K562 (cell line): ENCODE measurements around the gene CDK14. TPM values are rescaled to one million over a fixed set of nuclear protein-coding genes. Genes with fewer than 3 reads are reported as not detected.

Source experiments
- ATAC-seq: fragments of 200-7000 bp; cut with Tn5 transposase; 3 replicates; pipeline ENCODE4 v1.9.1; 2020; ENCODE audit warnings: moderate library complexity
- BruUV-seq: library from RNA; stranded (reverse); fragments of 400-500 nt; replicated peaks from 2 replicates; lab custom pipeline; 2021; lab: Mats Ljungman, UMichigan
- CTCF ChIA-PET: fragments of 300-600 bp; formaldehyde crosslinking; extraction: SDS; loops from one replicate; lab custom pipeline; 2021; ENCODE audit warnings: low intra/inter-chr PET ratio; lab: Yijun Ruan, JAX
- POLR2A ChIA-PET: fragments of 300-600, 350-650 bp; sonication (Branson Sonifier 250); formaldehyde crosslinking; extraction: SDS; loops from one replicate; lab custom pipeline; 2021; ENCODE audit warnings: antibody characterized with exemption, inconsistent platforms; lab: Yijun Ruan, JAX
- DNase-seq, 4 experiments: peaks; one replicate each; pipeline versions ENCODE4 v3.0.0 to v3.0.0-alpha.2; 2011 to 2018; ENCODE audit warnings: low spot score in 3 of 4, mixed read lengths in 3 of 4; ENCODE audit errors: extremely low read depth in 1 of 4
- FAIRE-seq: peaks from 2 replicates; lab custom pipeline; 2011; peaks lifted over from hg19 to GRCh38; lab: Jason Lieb, UNC
- H2AFZ ChIP-seq: 2 replicates; pipeline ENCODE4 v1.6.0; 2011; ENCODE audit warnings: low read depth, low read length, control low read depth, inconsistent platforms
- H3K27ac ChIP-seq: fragments of 200-600 bp; 3 replicates; pipeline ENCODE4 v1.8.0; 2011; ENCODE audit warnings: low read depth, mild to moderate bottlenecking, control low read depth, inconsistent platforms, low read length, moderate library complexity, mixed read lengths; ENCODE audit errors: extremely low read depth
- H3K27me3 ChIP-seq, 2 experiments: fragments of 300-600 bp in 1 of 2; 2 replicates in 1 of 2; 3 replicates in 1 of 2; pipeline versions ENCODE4 v1.6.0 to v1.8.0; 2011; ENCODE audit warnings: inconsistent platforms in 2 of 2, low read length in 2 of 2, mild to moderate bottlenecking in 1 of 2, mixed read lengths in 1 of 2, moderate library complexity in 1 of 2; ENCODE audit not compliant: control insufficient read depth in 2 of 2, insufficient read depth in 2 of 2
- H3K36me3 ChIP-seq: fragments of 300-600 bp; 3 replicates; pipeline ENCODE4 v1.8.0; 2011; ENCODE audit warnings: mild to moderate bottlenecking, low read length, inconsistent platforms; ENCODE audit not compliant: control insufficient read depth, insufficient read depth
- H3K4me1 ChIP-seq, 2 experiments: fragments of 200-600 bp in 1 of 2; replicated peaks in 1 of 2; 2 replicates in 1 of 2; 3 replicates in 1 of 2; pipeline versions ENCODE4 v1.5.1 to v1.8.0; 2011; ENCODE audit warnings: inconsistent platforms in 2 of 2, low read length in 2 of 2, mild to moderate bottlenecking in 1 of 2, mixed read lengths in 1 of 2, moderate library complexity in 1 of 2; ENCODE audit not compliant: control insufficient read depth in 2 of 2, insufficient read depth in 2 of 2
- H3K4me2 ChIP-seq: 2 replicates; pipeline ENCODE4 v1.6.1; 2011; ENCODE audit warnings: low read length, control low read depth, inconsistent platforms, mixed read lengths; ENCODE audit not compliant: insufficient read depth
- H3K4me3 ChIP-seq: fragments of 200-600 bp; sonication (generic), shearing (Covaris generic); 2 replicates; pipeline ENCODE4 v1.5.1; 2016; ENCODE audit warnings: control low read depth, inconsistent platforms
- H3K79me2 ChIP-seq: fragments of 200-600 bp; 3 replicates; pipeline ENCODE4 v1.8.0; 2011; ENCODE audit warnings: low read length, inconsistent platforms; ENCODE audit not compliant: control insufficient read depth, insufficient read depth
- H3K9ac ChIP-seq, 2 experiments: 2 replicates each; pipeline versions ENCODE4 v1.6.0 to v1.6.1; 2011; ENCODE audit warnings: low read depth in 2 of 2, low read length in 2 of 2, control low read depth in 1 of 2, inconsistent platforms in 1 of 2, mild to moderate bottlenecking in 1 of 2, mixed read lengths in 1 of 2; ENCODE audit not compliant: insufficient read depth in 1 of 2
- H3K9me1 ChIP-seq: one replicate; pipeline ENCODE4 v1.6.0; 2011; ENCODE audit warnings: inconsistent platforms, mild to moderate bottlenecking, low read length, moderate library complexity; ENCODE audit not compliant: control insufficient read depth, insufficient read depth
- H3K9me3 ChIP-seq: replicated peaks from 2 replicates; pipeline ENCODE4 v1.5.1; 2011; ENCODE audit warnings: low read depth, low read length, inconsistent platforms; ENCODE audit not compliant: control insufficient read depth, insufficient read depth
- H4K20me1 ChIP-seq: replicated peaks from 2 replicates; pipeline ENCODE4 v1.6.1; 2011; ENCODE audit warnings: low read length, inconsistent platforms, mixed read lengths; ENCODE audit not compliant: control insufficient read depth, insufficient read depth
- CHD1 ChIP-seq: fragments of 200-600 bp; sonication (generic); IDR thresholded peaks from one replicate; pipeline ENCODE4 v1.6.1; 2012; ENCODE audit warnings: mild to moderate bottlenecking, moderate library complexity, low read length, inconsistent platforms
- GATA2 ChIP-seq: sonication (generic); formaldehyde crosslinking; IDR thresholded peaks from 2 replicates; pipeline ENCODE4 v1.4.0; 2020; ENCODE audit warnings: mild to moderate bottlenecking, missing genetic modification reagents
- HCFC1 ChIP-seq: IDR thresholded peaks from 2 replicates; pipeline ENCODE4 v1.6.1; 2012; ENCODE audit warnings: low read depth, low read length, improper control_type of control experiment
- LCOR ChIP-seq: sonication (generic); formaldehyde crosslinking; IDR thresholded peaks from 2 replicates; pipeline ENCODE4 v1.8.0; 2022; ENCODE audit warnings: mild to moderate bottlenecking, missing genetic modification reagents
- NR4A1 ChIP-seq, 2 experiments: fragments of 250-450 bp in 1 of 2; fragments of 450-650 bp in 1 of 2; sonication (Bioruptor Pico) in 1 of 2; IDR thresholded peaks; 2 replicates each; pipeline versions ENCODE4 v1.4.0 to v1.6.1; 2016 to 2020; ENCODE audit warnings: mild to moderate bottlenecking in 2 of 2, missing compliant biosample characterization in 1 of 2, missing genetic modification characterization in 1 of 2, moderate library complexity in 1 of 2
- WGBS: fragments of 100-300 bp; shearing (Covaris generic); methylation state at CpG from one replicate; pipeline ENCODE4 v1.1.6; 2016; ENCODE audit warnings: low coverage, mixed read lengths; ENCODE audit not compliant: insufficient coverage; ENCODE audit errors: missing lambda C conversion rate; 5-methylcytosine and 5-hydroxymethylcytosine counted together
- in situ Hi-C: fragments of 300-500 bp; cut with MboI; formaldehyde crosslinking; loops from 4 replicates; pipeline ENCODE4 v1.15.0; 2018; ENCODE audit warnings: inconsistent platforms, mixed read lengths
- intact Hi-C: fragments of 100-400 bp; cut with micrococcal nuclease; formaldehyde crosslinking; loops from 2 replicates; pipeline ENCODE4 v1.14.2; 2022
- polyA plus RNA-seq, 8 experiments: library from polyadenylated mRNA; depleted of rRNA in 4 of 8; stranded (reverse) in 5 of 8; unstranded in 3 of 8; fragments of >200 nt; fragmentation: Nextera tagmentation in 2 of 8; fragmentation: Illumina TruSeq in 1 of 8; extraction: Ambion mirVana in 2 of 8; extraction: Trizol in 1 of 8; gene quantifications; 2 replicates each; pipeline versions ENCODE4 v1.2.1 to v1.2.3, GENCODE V29; 2011 to 2014; ENCODE audit warnings: inconsistent platforms in 1 of 8, missing spikeins in 1 of 8
- total RNA-seq, 7 experiments: library from RNA; depleted of rRNA in 6 of 7; stranded (reverse); fragments of >200 nt in 6 of 7; fragmentation: Illumina TruSeq in 2 of 7; extraction: Trizol in 2 of 7; gene quantifications; 2 replicates each; pipeline versions ENCODE4 v1.2.1 to v1.2.3, GENCODE V29; 2011 to 2021; ENCODE audit warnings: low replicate concordance in 1 of 7
- TF ChIP-seq, protein P1 (sequence below): fragments of 250-450 bp; sonication (Bioruptor Pico); IDR thresholded peaks from 2 replicates; pipeline ENCODE4 v1.6.1; 2021; ENCODE audit warnings: mild to moderate bottlenecking
- TF ChIP-seq, protein P2 (sequence below): fragments of 250-450 bp; sonication (Bioruptor Pico); IDR thresholded peaks from 2 replicates; pipeline ENCODE4 v1.8.0; 2022; ENCODE audit warnings: moderate library complexity, mild to moderate bottlenecking, inconsistent platforms
- TF ChIP-seq, protein P3 (sequence below): fragments of 200-800 bp; sonication (Bioruptor generic); IDR thresholded peaks from 2 replicates; pipeline ENCODE4 v1.6.1; 2017; ENCODE audit warnings: missing genetic modification characterization, missing compliant biosample characterization

The CDK14 gene
- total and polyA plus RNA-seq, 9 of the 15 experiments (the other 6 are each of a cell fraction or from before 2014, with no cell fraction given): 0.03 to 0.91 (median 0.16) TPM

DNA sequence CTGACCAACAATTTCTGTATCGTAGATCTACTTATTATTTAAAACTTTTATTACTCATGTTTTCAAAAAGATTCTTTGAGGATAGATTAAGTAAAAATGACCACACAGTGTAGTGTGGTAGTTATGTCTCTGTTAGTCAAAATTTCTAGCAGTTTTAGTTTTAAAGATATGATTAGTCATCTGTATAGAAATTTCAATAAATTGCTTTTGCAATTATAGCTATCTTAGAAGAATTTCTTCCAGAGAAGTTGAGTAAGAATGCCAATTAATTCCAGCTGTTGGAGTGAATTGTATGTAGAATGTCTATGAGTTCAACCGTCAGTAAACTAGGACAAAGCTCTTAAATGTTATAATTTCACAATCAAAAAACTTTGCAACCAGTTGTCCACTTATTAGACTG lies 229.7 kb downstream of the CDK14 start:
- DNase-seq (no peak), ATAC-seq (no peak), FAIRE-seq (no peak)
- Histone ChIP-seq H3K9me3 (0 out of 2 replicates have a peak, but pooled peaks cover 2% of the 10 kb centered on the region), H3K27ac (no peak overlapping the region), H3K4me2 (no peak overlapping the region), H3K9me1 (no peaks in the 10 kb centered on the region), H3K27me3 (no peaks in the 10 kb centered on the region), H3K4me3 (no peak overlapping the region), H2AFZ (no peak overlapping the region), H4K20me1 (no peaks in the 10 kb centered on the region), H3K36me3 (no peaks in the 10 kb centered on the region), H3K9ac (no peak overlapping the region), H3K4me1 (no peaks in the 10 kb centered on the region), H3K79me2 (no peaks in the 10 kb centered on the region)
- no TSS peak for BruUV-seq
- CTCF ChIA-PET: no interaction called here
- TF ChIP-seq, protein P1, sequence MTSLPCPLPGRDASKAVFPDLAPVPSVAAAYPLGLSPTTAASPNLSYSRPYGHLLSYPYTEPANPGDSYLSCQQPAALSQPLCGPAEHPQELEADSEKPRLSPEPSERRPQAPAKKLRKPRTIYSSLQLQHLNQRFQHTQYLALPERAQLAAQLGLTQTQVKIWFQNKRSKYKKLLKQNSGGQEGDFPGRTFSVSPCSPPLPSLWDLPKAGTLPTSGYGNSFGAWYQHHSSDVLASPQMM (CRISPR knock-in tag): no peak
- TF ChIP-seq LCOR (CRISPR knock-in tag) (no peak), GATA2 (CRISPR knock-in tag) (no peak), CHD1 (no peak), NR4A1 (CRISPR knock-in tag; IDR thresholded peaks at IDR 0.05) (no peak), NR4A1 (tag; IDR thresholded peaks at IDR 0.05) (no peak), HCFC1 (no peak)
- TF ChIP-seq, protein P2, sequence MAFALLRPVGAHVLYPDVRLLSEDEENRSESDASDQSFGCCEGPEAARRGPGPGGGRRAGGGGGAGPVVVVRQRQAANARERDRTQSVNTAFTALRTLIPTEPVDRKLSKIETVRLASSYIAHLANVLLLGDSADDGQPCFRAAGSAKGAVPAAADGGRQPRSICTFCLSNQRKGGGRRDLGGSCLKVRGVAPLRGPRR (CRISPR knock-in tag): no peak
- TF ChIP-seq, protein P3, sequence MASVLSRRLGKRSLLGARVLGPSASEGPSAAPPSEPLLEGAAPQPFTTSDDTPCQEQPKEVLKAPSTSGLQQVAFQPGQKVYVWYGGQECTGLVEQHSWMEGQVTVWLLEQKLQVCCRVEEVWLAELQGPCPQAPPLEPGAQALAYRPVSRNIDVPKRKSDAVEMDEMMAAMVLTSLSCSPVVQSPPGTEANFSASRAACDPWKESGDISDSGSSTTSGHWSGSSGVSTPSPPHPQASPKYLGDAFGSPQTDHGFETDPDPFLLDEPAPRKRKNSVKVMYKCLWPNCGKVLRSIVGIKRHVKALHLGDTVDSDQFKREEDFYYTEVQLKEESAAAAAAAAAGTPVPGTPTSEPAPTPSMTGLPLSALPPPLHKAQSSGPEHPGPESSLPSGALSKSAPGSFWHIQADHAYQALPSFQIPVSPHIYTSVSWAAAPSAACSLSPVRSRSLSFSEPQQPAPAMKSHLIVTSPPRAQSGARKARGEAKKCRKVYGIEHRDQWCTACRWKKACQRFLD: no peak
- 2% methylated on average over 2 of the region's 2 CpGs for WGBS
- POLR2A ChIA-PET: interaction anchor here (0.6 kb wide), 1 partner anchor 480 kb away, joined by 3 read pairs; no protein-coding TSS in a partner anchor
- intact Hi-C loops: no loop called here
- in situ Hi-C loops: no loop called here
